Measurements from ENCODE around the gene SQSTM1. TPM values are rescaled to one million over a fixed set of nuclear protein-coding genes. Genes with fewer than 3 reads are reported as not detected.

Gene SQSTM1
- total RNA-seq, 1 experiment from 2014 or later: 612 TPM

GRCh38 chr5:179773686-179774040 is 47.0 kb upstream of the SQSTM1 start:
- Mint-ChIP-seq H3K4me1 (ENCODE audit: insufficient read depth, unreplicated experiment) (no peaks in the 10 kb centered on the region), H3K9me3 (ENCODE audit: unreplicated experiment) (no peaks in the 10 kb centered on the region), H3K36me3 (ENCODE audit: insufficient read depth, unreplicated experiment) (peaks cover 98% of the 10 kb centered on the region), H3K27me3 (ENCODE audit: insufficient read depth, unreplicated experiment) (no peaks in the 10 kb centered on the region), H3K27ac (ENCODE audit: low read depth, unreplicated experiment) (peak overlapping the region; percentile 54), H3K4me3 (ENCODE audit: unreplicated experiment) (no peak overlapping the region)
- no peak for TF ChIP-seq CTCF (IDR thresholded peaks at IDR 0.05; ENCODE audit: unreplicated experiment)
- ChIA-PET CTCF (interaction anchor here (1.1 kb wide), 1 partner anchor 11 kb away, joined by 8 read pairs; no protein-coding TSS in a partner anchor), POLR2A (no interaction called here)
- intact Hi-C loops (cut with micrococcal nuclease): no loop called here
- DNase-seq (ENCODE audit: unreplicated experiment): no peak
- no TSS peak for BruUV-seq (replicated peaks)

- Mint-ChIP-seq H3K4me3 (ENCODE audit: unreplicated experiment) (no peak overlapping the region), H3K27ac (ENCODE audit: low read depth, unreplicated experiment) (no peak overlapping the region), H3K9me3 (ENCODE audit: unreplicated experiment) (no peaks in the 10 kb centered on the region), H3K27me3 (ENCODE audit: insufficient read depth, unreplicated experiment) (no peaks in the 10 kb centered on the region), H3K36me3 (ENCODE audit: insufficient read depth, unreplicated experiment) (peaks cover 98% of the 10 kb centered on the region), H3K4me1 (ENCODE audit: insufficient read depth, unreplicated experiment) (no peaks in the 10 kb centered on the region)
- intact Hi-C loops (cut with micrococcal nuclease): no loop called here
- ChIA-PET CTCF (interaction anchor here (1.1 kb wide), 1 partner anchor 11 kb away, joined by 8 read pairs; no protein-coding TSS in a partner anchor), POLR2A (interaction anchor here (1.2 kb wide), 1 partner anchor 42 kb away, joined by 3 read pairs; the partner anchor contains the start of gene MAML1)
- no peak for TF ChIP-seq CTCF (IDR thresholded peaks at IDR 0.05; ENCODE audit: unreplicated experiment)
- no TSS peak for BruUV-seq (replicated peaks)
- no peak for DNase-seq (ENCODE audit: unreplicated experiment)
These were observed 46.3 kb upstream of the SQSTM1 start for GRCh38 chr5:179774442-179774841.

- DNase-seq (ENCODE audit: unreplicated experiment): no peak
- TF ChIP-seq CTCF (IDR thresholded peaks at IDR 0.05; ENCODE audit: unreplicated experiment): no peak
- CTCF ChIA-PET: interaction anchor here (2.9 to 3.1 kb wide), 2 partner anchors 13 to 19 kb away, joined by 7 to 19 read pairs; no protein-coding TSS in a partner anchor
- H3K4me1 Mint-ChIP-seq (ENCODE audit: insufficient read depth, unreplicated experiment): no peaks in the 10 kb centered on the region
- H3K9me3 Mint-ChIP-seq (ENCODE audit: unreplicated experiment): no peaks in the 10 kb centered on the region
- no peak overlapping the region for H3K27ac Mint-ChIP-seq (ENCODE audit: low read depth, unreplicated experiment)
- H3K27me3 Mint-ChIP-seq (ENCODE audit: insufficient read depth, unreplicated experiment): no peaks in the 10 kb centered on the region
- POLR2A ChIA-PET: interaction anchor here (0.5 to 1.4 kb wide), 5 partner anchors 10 to 151 kb away, joined by 3 to 7 read pairs (median 3); no protein-coding TSS in a partner anchor
- intact Hi-C loops (cut with micrococcal nuclease): no loop called here
- no peak overlapping the region for H3K4me3 Mint-ChIP-seq (ENCODE audit: unreplicated experiment)
- H3K36me3 Mint-ChIP-seq (ENCODE audit: insufficient read depth, unreplicated experiment): peaks cover 84% of the 10 kb centered on the region
- TSS peak; percentile 4 for BruUV-seq (replicated peaks)
These were observed 44.2 kb upstream of the SQSTM1 start for GRCh38 chr5:179776411-179776938.

- BruUV-seq (replicated peaks): no TSS peak
- intact Hi-C loops (cut with micrococcal nuclease): no loop called here
- no peak for TF ChIP-seq CTCF (IDR thresholded peaks at IDR 0.05; ENCODE audit: unreplicated experiment)
- no peaks in the 10 kb centered on the region for H3K4me1 Mint-ChIP-seq (ENCODE audit: insufficient read depth, unreplicated experiment)
- no peak overlapping the region for H3K4me3 Mint-ChIP-seq (ENCODE audit: unreplicated experiment)
- no peaks in the 10 kb centered on the region for H3K9me3 Mint-ChIP-seq (ENCODE audit: unreplicated experiment)
- H3K36me3 Mint-ChIP-seq (ENCODE audit: insufficient read depth, unreplicated experiment): peaks cover 74% of the 10 kb centered on the region
- no peaks in the 10 kb centered on the region for H3K27me3 Mint-ChIP-seq (ENCODE audit: insufficient read depth, unreplicated experiment)
- CTCF ChIA-PET: interaction anchor here (0.6 to 3.1 kb wide), 5 partner anchors 14 to 123 kb away, joined by 3 to 19 read pairs (median 5); no protein-coding TSS in a partner anchor
- DNase-seq (ENCODE audit: unreplicated experiment): no peak
- POLR2A ChIA-PET: interaction anchor here (1.2 to 2.0 kb wide), 5 partner anchors 9 to 45 kb away, joined by 3 to 7 read pairs (median 5); no protein-coding TSS in a partner anchor
- peak overlapping the region; percentile 79 for H3K27ac Mint-ChIP-seq (ENCODE audit: low read depth, unreplicated experiment)
These were observed 43.2 kb upstream of the SQSTM1 start for GRCh38 chr5:179777456-179777855.

Measured in MCF 10A (cell line).